MCF 10A (cell line): ENCODE measurements around the gene REXO1. TPM values are rescaled to one million over a fixed set of nuclear protein-coding genes. Genes with fewer than 3 reads are reported as not detected.
A peak's percentile ranks its signal among the peaks of the same experiment; 100 is the strongest.
"Not testable (repeated sequence)": the region's sequence is repeated elsewhere in the genome, so short reads cannot be mapped to it uniquely, and the experiment has no call there.

ENCODE experiments used
- BruUV-seq: library from RNA; stranded (reverse); fragments of 400-500 nt; replicated peaks from 2 replicates; lab custom pipeline; 2021; lab: Mats Ljungman, UMichigan
- CTCF ChIA-PET: fragments of 300-600 bp; sonication (Branson Sonifier 250); formaldehyde crosslinking; extraction: SDS; loops from one replicate; lab custom pipeline; 2021; ENCODE audit warnings: antibody characterized with exemption, inconsistent platforms; lab: Yijun Ruan, JAX
- POLR2A ChIA-PET: fragments of 300-600, 350-650 bp; sonication (Branson Sonifier 250); formaldehyde crosslinking; extraction: SDS; loops from one replicate; lab custom pipeline; 2020; ENCODE audit warnings: antibody characterized with exemption, inconsistent platforms; lab: Yijun Ruan, JAX
- DNase-seq: peaks from one replicate; pipeline ENCODE4 v3.0.0-alpha.2; 2018; ENCODE audit not compliant: unreplicated experiment
- H3K27ac Mint-ChIP-seq: one replicate; pipeline ENCODE4 v1.8.0; 2022; ENCODE audit warnings: mild to moderate bottlenecking, low read depth, mixed read lengths; ENCODE audit not compliant: unreplicated experiment
- H3K27me3 Mint-ChIP-seq: one replicate; pipeline ENCODE4 v1.8.0; 2022; ENCODE audit warnings: mixed read lengths; ENCODE audit not compliant: insufficient read depth, unreplicated experiment
- H3K36me3 Mint-ChIP-seq: one replicate; pipeline ENCODE4 v1.8.0; 2022; ENCODE audit warnings: mild to moderate bottlenecking, moderate library complexity, mixed read lengths; ENCODE audit not compliant: insufficient read depth, unreplicated experiment
- H3K4me1 Mint-ChIP-seq: one replicate; pipeline ENCODE4 v1.8.0; 2022; ENCODE audit warnings: mixed read lengths; ENCODE audit not compliant: insufficient read depth, unreplicated experiment
- H3K4me3 Mint-ChIP-seq: one replicate; pipeline ENCODE4 v1.8.0; 2022; ENCODE audit warnings: mild to moderate bottlenecking, moderate library complexity, mixed read lengths; ENCODE audit not compliant: unreplicated experiment
- H3K9me3 Mint-ChIP-seq: one replicate; pipeline ENCODE4 v1.8.0; 2022; ENCODE audit warnings: mixed read lengths; ENCODE audit not compliant: unreplicated experiment
- CTCF ChIP-seq: fragments of 200-600 bp; IDR thresholded peaks from one replicate; pipeline ENCODE4 v1.8.0; 2022; ENCODE audit warnings: antibody characterized with exemption, mild to moderate bottlenecking; ENCODE audit not compliant: unreplicated experiment
- intact Hi-C: fragments of 100-400 bp; cut with micrococcal nuclease; formaldehyde crosslinking; loops from 2 replicates; pipeline ENCODE4 v1.14.1; 2022
- total RNA-seq: library from RNA; stranded (reverse); gene quantifications from 2 replicates; pipeline ENCODE4 v1.2.3, GENCODE V29; 2022

REXO1 gene
- total RNA-seq, 1 experiment from 2014 or later, result 36.4 TPM

- POLR2A ChIA-PET, result no interaction called here
- intact Hi-C loops, result no loop called here
- no peak overlapping the region for H3K27ac Mint-ChIP-seq
- H3K9me3 Mint-ChIP-seq, result no peaks in the 10 kb centered on the region
- no TSS peak for BruUV-seq
- TF ChIP-seq CTCF, result no peak
- H3K27me3 Mint-ChIP-seq, result no peaks in the 10 kb centered on the region
- no peak for DNase-seq
- CTCF ChIA-PET, result no interaction called here
- H3K36me3 Mint-ChIP-seq, result no peaks in the 10 kb centered on the region
- H3K4me1 Mint-ChIP-seq, result no peaks in the 10 kb centered on the region
- no peak overlapping the region for H3K4me3 Mint-ChIP-seq
Observed at GRCh38 chr19:1889907-1890306, 41.6 kb upstream of the REXO1 start.

GRCh38 chr19:1888385-1888784, 40.1 kb upstream of the REXO1 start:
- BruUV-seq, result no TSS peak
- H3K9me3 Mint-ChIP-seq, result no peaks in the 10 kb centered on the region
- POLR2A ChIA-PET, result no interaction called here

GRCh38 chr19:1886360-1886759, 38.1 kb upstream of the REXO1 start:
- intact Hi-C loops, H3K27ac Mint-ChIP-seq, H3K4me3 Mint-ChIP-seq, H3K27me3 Mint-ChIP-seq, DNase-seq, H3K9me3 Mint-ChIP-seq, BruUV-seq, H3K36me3 Mint-ChIP-seq: not testable (repeated sequence)
- POLR2A ChIA-PET, result interaction anchor here (1.1 to 3.0 kb wide), 2 partner anchors 8 to 11 kb away, joined by 3 to 35 read pairs; no protein-coding TSS in a partner anchor
- CTCF ChIA-PET, result interaction anchor here (0.8 to 1.1 kb wide), 3 partner anchors 11 to 44 kb away, joined by 3 to 5 read pairs (median 4); no protein-coding TSS in a partner anchor
- H3K4me1 Mint-ChIP-seq, result peaks cover 22% of the 10 kb centered on the region

More at GRCh38 chr19:1888385-1888784, 40.1 kb upstream of the REXO1 start:
- intact Hi-C loops, result no loop called here
- Mint-ChIP-seq H3K4me1 (peaks cover 11% of the 10 kb centered on the region), H3K36me3 (no peaks in the 10 kb centered on the region), H3K27ac (no peak overlapping the region), H3K27me3 (no peaks in the 10 kb centered on the region), H3K4me3 (no peak overlapping the region)
- CTCF ChIA-PET, result no interaction called here
- TF ChIP-seq CTCF, result no peak
- no peak for DNase-seq

GRCh38 chr19:1885398-1886119, 37.3 kb upstream of the REXO1 start, which contains the start of gene ABHD17A:
TSS of gene ABHD17A (minus strand) at chr19:1885496. CDS start at chr19:1881566, 3,930 bp downstream.
- not testable (repeated sequence) for H3K27me3 Mint-ChIP-seq, BruUV-seq, H3K36me3 Mint-ChIP-seq, H3K9me3 Mint-ChIP-seq
- ChIA-PET CTCF (interaction anchor here (0.6 to 1.2 kb wide), 5 partner anchors 12 to 134 kb away, joined by 3 to 5 read pairs (median 4); no protein-coding TSS in a partner anchor), POLR2A (interaction anchor here (0.7 to 3.0 kb wide), 11 partner anchors 9 to 901 kb away, joined by 3 to 35 read pairs (median 3); no protein-coding TSS in a partner anchor)
- Mint-ChIP-seq H3K4me1 (peaks cover 22% of the 10 kb centered on the region), H3K27ac (peak within 1 kb of the TSS; percentile 87), H3K4me3 (peak within 1 kb of the TSS; percentile 85)
- DNase-seq, result peak; percentile 94
- intact Hi-C loops, result loop anchor here (1.0 kb wide), 1 partner anchor 21 kb away; no protein-coding TSS in a partner anchor
